ENCODE measurements around the gene AMBRA1.

- TF ChIP-seq, protein P1, sequence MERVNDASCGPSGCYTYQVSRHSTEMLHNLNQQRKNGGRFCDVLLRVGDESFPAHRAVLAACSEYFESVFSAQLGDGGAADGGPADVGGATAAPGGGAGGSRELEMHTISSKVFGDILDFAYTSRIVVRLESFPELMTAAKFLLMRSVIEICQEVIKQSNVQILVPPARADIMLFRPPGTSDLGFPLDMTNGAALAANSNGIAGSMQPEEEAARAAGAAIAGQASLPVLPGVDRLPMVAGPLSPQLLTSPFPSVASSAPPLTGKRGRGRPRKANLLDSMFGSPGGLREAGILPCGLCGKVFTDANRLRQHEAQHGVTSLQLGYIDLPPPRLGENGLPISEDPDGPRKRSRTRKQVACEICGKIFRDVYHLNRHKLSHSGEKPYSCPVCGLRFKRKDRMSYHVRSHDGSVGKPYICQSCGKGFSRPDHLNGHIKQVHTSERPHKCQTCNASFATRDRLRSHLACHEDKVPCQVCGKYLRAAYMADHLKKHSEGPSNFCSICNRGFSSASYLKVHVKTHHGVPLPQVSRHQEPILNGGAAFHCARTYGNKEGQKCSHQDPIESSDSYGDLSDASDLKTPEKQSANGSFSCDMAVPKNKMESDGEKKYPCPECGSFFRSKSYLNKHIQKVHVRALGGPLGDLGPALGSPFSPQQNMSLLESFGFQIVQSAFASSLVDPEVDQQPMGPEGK (CRISPR knock-in tag; IDR thresholded peaks at IDR 0.05; ENCODE audit: borderline replicate concordance), result no peak
- no peak for TF ChIP-seq SNAI2 (CRISPR knock-in tag; IDR thresholded peaks at IDR 0.05)
- TF ChIP-seq ARNTL (CRISPR knock-in tag; IDR thresholded peaks at IDR 0.05; ENCODE audit: borderline replicate concordance, low read depth), result no peak
- TF ChIP-seq TOX (CRISPR knock-in tag; IDR thresholded peaks at IDR 0.05; ENCODE audit: borderline replicate concordance), result no peak
Measured at GRCh38 chr11:46635557-46636139, 41.8 kb upstream of the AMBRA1 start.

Measured in SK-N-SH treated with all-trans-retinoic acid at 6 μM for 48 hours (cell line).